Transverse colon (tissue), 4 donors: Measurements from ENCODE around the gene CYP46A1.

Experiments used
- CTCF ChIP-seq, 5 experiments: fragments of 200-600 bp in 3 of 5; fragments of 450-650 bp in 2 of 5; sonication (generic) in 3 of 5; IDR thresholded peaks; 1 replicate in 2 of 5; 2 replicates in 3 of 5; pipeline ENCODE4 v1.5.1; 2016 to 2017; ENCODE audit warnings: antibody characterized with exemption in 5 of 5, inconsistent platforms in 3 of 5, mild to moderate bottlenecking in 2 of 5, moderate library complexity in 1 of 5
- EP300 ChIP-seq: sonication (generic); formaldehyde crosslinking; IDR thresholded peaks from one replicate; pipeline ENCODE4 v1.6.1; 2017; ENCODE audit warnings: antibody characterized with exemption, low read depth
- POLR2A ChIP-seq: fragments of 450-650 bp; IDR thresholded peaks from one replicate; pipeline ENCODE4 v1.6.1; 2016; ENCODE audit warnings: antibody characterized with exemption, mild to moderate bottlenecking, moderate library complexity
- POLR2AphosphoS5 ChIP-seq, 3 donors: sonication (generic); formaldehyde crosslinking; IDR thresholded peaks; one replicate each; pipeline ENCODE4 v1.6.1; 2016; ENCODE audit warnings: antibody characterized with exemption in 3 of 3

GRCh38 chr14:99675382-99675835, 8.7 kb upstream of the CYP46A1 start:
- no peak for TF ChIP-seq POLR2A
- TF ChIP-seq CTCF (IDR thresholded peaks at IDR 0.05) = no peak
- no peak for TF ChIP-seq EP300
- TF ChIP-seq POLR2AphosphoS5 (IDR thresholded peaks at IDR 0.05) = no peak
